K562 (cell line): ENCODE results near the gene ARMC9.

Source experiments
- CC2D1A ChIP-seq: fragments of 450-650 bp; IDR thresholded peaks from 2 replicates; pipeline ENCODE4 v1.6.1; 2017; ENCODE audit warnings: mild to moderate bottlenecking
- EGR1 ChIP-seq: fragments of 450-650 bp; conservative IDR thresholded peaks from 2 replicates; pipeline ENCODE4 v1.6.1; 2017; ENCODE audit warnings: mild to moderate bottlenecking
- MTA3 ChIP-seq: fragments of 450-650 bp; formaldehyde crosslinking; IDR thresholded peaks from 2 replicates; pipeline ENCODE4 v1.6.1; 2017; ENCODE audit warnings: mild to moderate bottlenecking, borderline replicate concordance
- NONO ChIP-seq, 2 experiments: fragments of 200-400 bp in 1 of 2; fragments of 450-650 bp in 1 of 2; formaldehyde crosslinking in 1 of 2; IDR thresholded peaks; 2 replicates each; pipeline ENCODE4 v1.6.1; 2017; ENCODE audit warnings: low read depth in 2 of 2, mild to moderate bottlenecking in 2 of 2, moderate library complexity in 2 of 2, low read length in 1 of 2
- ZBTB43 ChIP-seq: sonication (generic); formaldehyde crosslinking; IDR thresholded peaks from 2 replicates; pipeline ENCODE4 v1.8.0; 2023; ENCODE audit warnings: mild to moderate bottlenecking, missing genetic modification reagents
- ZNF384 ChIP-seq: IDR thresholded peaks from 2 replicates; pipeline ENCODE4 v1.6.1; 2012; ENCODE audit warnings: low read depth, low read length, improper control_type of control experiment

- no peak for TF ChIP-seq CC2D1A
- no peak for TF ChIP-seq MTA3
- no peak for TF ChIP-seq ZBTB43 (CRISPR knock-in tag)
- TF ChIP-seq ZNF384, result no peak
- no peak for TF ChIP-seq NONO (IDR thresholded peaks at IDR 0.05; ENCODE audit: low read depth in 2 of 2, low read length in 1 of 2)
- TF ChIP-seq EGR1, result no peak
Measured at GRCh38 chr2:231388725-231389346, 190.4 kb downstream of the ARMC9 start.
